ENCODE measurements around the gene OLFML2A.
"Not testable (repeated sequence)": the region's sequence is repeated elsewhere in the genome, so short reads cannot be mapped to it uniquely, and the experiment has no call there.

The OLFML2A gene

GRCh38 chr9:124776954-124777648 lies at the start of gene OLFML2A:
TSS of gene OLFML2A (plus strand) at chr9:124777133. CDS start at chr9:124777271, 138 bp downstream.
- DNase-seq (ENCODE audit: low read depth in 2 of 2, low spot score in 1 of 2), result no peak

- DNase-seq (ENCODE audit: low read depth in 2 of 2, low spot score in 1 of 2), result no peak
These were observed 46.2 kb upstream of the OLFML2A start for GRCh38 chr9:124730772-124731171.

GRCh38 chr9:124733964-124734740 lies 42.8 kb upstream of the OLFML2A start:
- no peak for DNase-seq (ENCODE audit: low read depth in 2 of 2, low spot score in 1 of 2)

GRCh38 chr9:124734741-124735083 lies 42.2 kb upstream of the OLFML2A start:
- DNase-seq (ENCODE audit: low read depth in 2 of 2, low spot score in 1 of 2), result not testable (repeated sequence)

GRCh38 chr9:124735121-124735520 lies 41.8 kb upstream of the OLFML2A start:
- no peak for DNase-seq (ENCODE audit: low read depth in 2 of 2, low spot score in 1 of 2)

GRCh38 chr9:124738075-124738474 lies 38.9 kb upstream of the OLFML2A start:
- DNase-seq (ENCODE audit: low read depth in 2 of 2, low spot score in 1 of 2), result not testable (repeated sequence)

DNA sequence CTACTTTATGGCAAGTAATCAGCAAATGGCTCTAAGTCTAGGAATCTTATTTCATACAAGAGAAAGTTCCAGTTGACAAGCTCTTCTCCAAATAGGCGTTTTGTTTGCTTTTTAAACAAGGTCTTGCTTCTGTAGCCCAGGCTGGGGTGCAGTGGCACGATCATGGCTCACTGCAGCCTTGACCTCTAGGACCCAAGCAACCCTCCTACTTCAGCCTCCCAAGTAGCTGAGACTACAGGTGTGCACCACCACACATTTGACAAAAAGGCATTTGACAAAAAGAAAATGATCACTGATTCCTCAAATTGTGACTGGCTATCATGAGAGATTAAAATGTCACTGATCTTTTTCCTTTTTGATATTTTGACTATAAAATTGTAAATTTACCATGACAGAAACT lies 37.6 kb upstream of the OLFML2A start:
- no peak for DNase-seq (ENCODE audit: low read depth in 2 of 2, low spot score in 1 of 2)

DNA sequence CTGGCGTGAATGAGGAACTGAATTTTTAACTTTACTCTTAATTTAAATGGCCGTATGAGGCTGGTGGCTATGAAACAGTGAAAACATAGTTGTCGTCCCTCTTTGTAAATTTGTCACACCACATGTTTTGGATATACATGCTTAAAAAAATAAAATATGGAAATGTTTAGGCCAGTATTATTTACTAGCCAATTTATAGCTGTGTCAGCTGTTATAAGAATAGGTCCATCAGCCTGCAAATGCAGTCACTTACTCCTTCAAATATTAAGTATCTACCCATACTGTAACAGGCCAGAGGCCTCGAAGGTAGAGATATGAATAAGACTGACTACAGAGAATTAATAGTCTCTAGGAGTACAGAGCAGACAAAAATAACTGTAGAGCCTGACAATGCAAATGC lies 35.8 kb upstream of the OLFML2A start:
- no peak for DNase-seq (ENCODE audit: low read depth in 2 of 2, low spot score in 1 of 2)

GRCh38 chr9:124741662-124742061 lies 35.3 kb upstream of the OLFML2A start:
- DNase-seq (ENCODE audit: low read depth in 2 of 2, low spot score in 1 of 2), result no peak

DNA sequence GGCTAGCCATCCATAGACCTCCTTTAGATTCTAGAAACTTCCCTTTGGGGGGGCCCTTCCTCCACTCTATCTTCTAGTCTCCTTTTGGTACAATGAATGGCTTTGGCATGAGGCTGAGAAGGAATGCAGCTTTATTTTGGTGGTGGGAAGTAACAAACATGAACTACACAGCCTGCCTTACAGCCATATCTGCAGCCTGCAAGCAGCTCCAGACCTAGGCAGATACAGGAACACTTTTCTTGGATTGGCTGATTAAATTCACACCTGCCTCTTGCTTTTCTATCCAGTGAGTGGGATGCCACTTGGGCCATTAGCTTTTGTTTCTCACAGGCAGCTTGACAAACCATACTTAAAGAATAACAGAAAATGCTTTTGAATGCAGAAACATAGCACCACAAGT lies 34.0 kb upstream of the OLFML2A start:
- DNase-seq (ENCODE audit: low read depth in 2 of 2, low spot score in 1 of 2), result no peak

- DNase-seq (ENCODE audit: low read depth in 2 of 2, low spot score in 1 of 2), result no peak
These were observed 33.1 kb upstream of the OLFML2A start for GRCh38 chr9:124743686-124744348.

GRCh38 chr9:124747065-124747464 lies 29.9 kb upstream of the OLFML2A start:
- DNase-seq (ENCODE audit: low read depth in 2 of 2, low spot score in 1 of 2), result no peak

DNA sequence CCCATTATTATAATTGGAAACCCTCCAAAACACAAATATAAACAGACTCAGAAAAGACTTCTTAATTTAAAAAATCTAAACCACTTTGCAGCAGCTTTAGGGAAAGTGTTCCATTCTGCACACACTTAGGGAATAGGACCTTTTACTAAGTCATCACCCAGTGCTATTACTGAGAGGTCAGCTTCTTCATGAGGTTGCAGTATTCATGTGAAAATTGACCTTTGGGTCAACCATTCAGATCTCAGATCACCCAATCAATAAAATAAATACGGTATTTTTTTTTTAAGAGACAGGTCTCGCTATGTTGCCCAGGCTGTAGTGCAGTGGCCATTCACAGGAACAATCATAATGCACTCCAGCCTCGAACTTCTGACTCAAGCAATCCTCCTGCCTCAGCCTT lies 27.6 kb upstream of the OLFML2A start:
- no peak for DNase-seq (ENCODE audit: low read depth in 2 of 2, low spot score in 1 of 2)

- no peak for DNase-seq (ENCODE audit: low read depth in 2 of 2, low spot score in 1 of 2)
These were observed 27.2 kb upstream of the OLFML2A start for GRCh38 chr9:124749781-124750180.

- no peak for DNase-seq (ENCODE audit: low read depth in 2 of 2, low spot score in 1 of 2)
These were observed 24.0 kb upstream of the OLFML2A start for GRCh38 chr9:124752967-124753366.

- DNase-seq (ENCODE audit: low read depth in 2 of 2, low spot score in 1 of 2), result no peak
These were observed 22.6 kb upstream of the OLFML2A start for GRCh38 chr9:124754289-124754688.

DNA sequence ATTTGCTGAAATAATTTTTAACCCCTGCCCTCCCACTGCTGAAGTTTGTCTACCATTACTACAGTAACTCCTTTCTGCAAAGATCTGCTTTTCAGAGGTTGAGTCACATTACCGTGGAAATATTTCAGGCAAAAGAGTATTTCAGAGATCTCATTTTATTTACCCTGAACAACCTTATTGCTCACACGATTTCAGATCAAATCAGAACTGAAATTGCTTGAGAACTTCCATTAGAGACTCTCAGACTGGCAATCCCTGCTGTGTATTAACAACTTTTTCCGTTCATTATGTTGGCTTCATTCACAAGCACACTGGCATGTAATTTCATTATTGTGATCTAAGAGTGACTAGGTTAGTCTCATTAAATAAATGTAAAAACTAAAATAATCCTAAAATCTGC lies 21.9 kb upstream of the OLFML2A start:
- DNase-seq (ENCODE audit: low read depth in 2 of 2, low spot score in 1 of 2), result no peak

- DNase-seq (ENCODE audit: low read depth in 2 of 2, low spot score in 1 of 2), result no peak
These were observed 20.9 kb upstream of the OLFML2A start for GRCh38 chr9:124756011-124756410.

GRCh38 chr9:124757616-124758015 lies 19.3 kb upstream of the OLFML2A start:
- no peak for DNase-seq (ENCODE audit: low read depth in 2 of 2, low spot score in 1 of 2)

GRCh38 chr9:124758061-124758460 lies 18.9 kb upstream of the OLFML2A start:
- DNase-seq (ENCODE audit: low read depth in 2 of 2, low spot score in 1 of 2), result no peak

DNA sequence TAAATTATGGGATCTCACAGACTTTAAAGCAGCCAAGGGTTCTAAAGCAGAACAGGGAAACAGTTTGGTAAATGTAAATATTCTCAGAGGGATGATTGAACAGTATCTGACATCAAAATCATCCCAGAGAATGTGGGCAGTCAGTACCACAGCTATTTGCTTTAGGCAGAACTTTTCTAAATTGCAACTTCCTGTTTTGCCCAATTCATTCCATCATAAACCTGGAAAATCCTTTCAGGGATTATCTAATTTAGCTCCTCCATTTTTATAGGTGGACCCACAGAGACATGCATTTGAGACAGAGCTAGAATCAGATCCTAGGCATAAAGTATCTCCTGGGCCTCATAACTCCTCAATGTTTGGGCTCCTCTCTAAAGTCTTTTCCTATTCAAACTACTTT lies 18.2 kb upstream of the OLFML2A start:
- DNase-seq (ENCODE audit: low read depth in 2 of 2, low spot score in 1 of 2), result no peak

DNA sequence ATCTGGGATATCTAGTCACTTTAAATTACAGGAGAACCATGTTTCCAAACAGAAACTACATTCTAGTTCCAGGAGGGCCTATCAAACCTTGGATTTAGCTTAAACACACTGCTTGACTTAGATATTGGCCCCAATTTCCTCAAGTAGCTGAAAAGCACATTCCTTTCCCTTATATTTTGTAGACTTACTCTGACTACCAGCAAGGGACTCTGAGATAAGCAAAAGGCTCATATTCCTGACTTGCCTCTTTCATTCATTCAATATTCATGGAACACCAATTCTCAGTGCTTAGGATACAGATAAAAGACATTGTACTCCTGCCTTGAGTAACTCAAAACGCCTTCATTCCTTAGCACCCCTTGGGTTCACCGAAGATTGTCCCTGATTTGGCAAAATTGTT lies 17.6 kb upstream of the OLFML2A start:
- no peak for DNase-seq (ENCODE audit: low read depth in 2 of 2, low spot score in 1 of 2)
